Glutamatergic neuron (in vitro differentiated cells): ENCODE data around the gene EIF2B2. TPM values are rescaled to one million over a fixed set of nuclear protein-coding genes. Genes with fewer than 3 reads are reported as not detected.

Experiments
- DNase-seq: peaks from one replicate; pipeline ENCODE4 v3.0.0; 2022
- H3K27ac Mint-ChIP-seq: one replicate; pipeline ENCODE4 v1.8.0; 2020; ENCODE audit warnings: mild to moderate bottlenecking, mixed read lengths, inconsistent platforms; ENCODE audit not compliant: unreplicated experiment
- H3K27me3 Mint-ChIP-seq: one replicate; pipeline ENCODE4 v1.8.0; 2020; ENCODE audit warnings: mild to moderate bottlenecking, moderate library complexity, mixed read lengths, inconsistent platforms; ENCODE audit not compliant: unreplicated experiment
- H3K36me3 Mint-ChIP-seq: one replicate; pipeline ENCODE4 v1.8.0; 2020; ENCODE audit warnings: mild to moderate bottlenecking, mixed read lengths, inconsistent platforms; ENCODE audit not compliant: unreplicated experiment
- H3K4me1 Mint-ChIP-seq: one replicate; pipeline ENCODE4 v1.8.0; 2020; ENCODE audit warnings: mild to moderate bottlenecking, low read depth, mixed read lengths, inconsistent platforms; ENCODE audit not compliant: unreplicated experiment
- H3K4me3 Mint-ChIP-seq: one replicate; pipeline ENCODE4 v1.8.0; 2020; ENCODE audit warnings: mild to moderate bottlenecking, mixed read lengths, inconsistent platforms; ENCODE audit not compliant: unreplicated experiment
- H3K9me3 Mint-ChIP-seq: one replicate; pipeline ENCODE4 v1.8.0; 2020; ENCODE audit warnings: mild to moderate bottlenecking, moderate library complexity, mixed read lengths, inconsistent platforms; ENCODE audit not compliant: unreplicated experiment
- total RNA-seq: library from RNA; stranded (reverse); fragmentation: NEBNext Ultra II Directional; extraction: Animal tissue kit (Norgen Biotek cat#: 25700); gene quantifications from one replicate; pipeline ENCODE4 v1.2.1, GENCODE V29; 2021; ENCODE audit not compliant: unreplicated experiment
- TF ChIP-seq, protein P1 (sequence below): fragments of 200-600 bp; sonication (generic); IDR thresholded peaks from one replicate; pipeline ENCODE4 v1.5.0; 2021; ENCODE audit not compliant: partially characterized antibody, unreplicated experiment

The EIF2B2 gene
- total RNA-seq, 1 donor from 2014 or later = 39.6 TPM

GRCh38 chr14:75001899-75002298, 822 bp upstream of the EIF2B2 start:
- TF ChIP-seq, protein P1, sequence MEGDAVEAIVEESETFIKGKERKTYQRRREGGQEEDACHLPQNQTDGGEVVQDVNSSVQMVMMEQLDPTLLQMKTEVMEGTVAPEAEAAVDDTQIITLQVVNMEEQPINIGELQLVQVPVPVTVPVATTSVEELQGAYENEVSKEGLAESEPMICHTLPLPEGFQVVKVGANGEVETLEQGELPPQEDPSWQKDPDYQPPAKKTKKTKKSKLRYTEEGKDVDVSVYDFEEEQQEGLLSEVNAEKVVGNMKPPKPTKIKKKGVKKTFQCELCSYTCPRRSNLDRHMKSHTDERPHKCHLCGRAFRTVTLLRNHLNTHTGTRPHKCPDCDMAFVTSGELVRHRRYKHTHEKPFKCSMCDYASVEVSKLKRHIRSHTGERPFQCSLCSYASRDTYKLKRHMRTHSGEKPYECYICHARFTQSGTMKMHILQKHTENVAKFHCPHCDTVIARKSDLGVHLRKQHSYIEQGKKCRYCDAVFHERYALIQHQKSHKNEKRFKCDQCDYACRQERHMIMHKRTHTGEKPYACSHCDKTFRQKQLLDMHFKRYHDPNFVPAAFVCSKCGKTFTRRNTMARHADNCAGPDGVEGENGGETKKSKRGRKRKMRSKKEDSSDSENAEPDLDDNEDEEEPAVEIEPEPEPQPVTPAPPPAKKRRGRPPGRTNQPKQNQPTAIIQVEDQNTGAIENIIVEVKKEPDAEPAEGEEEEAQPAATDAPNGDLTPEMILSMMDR = no peak
- Mint-ChIP-seq H3K4me3 (peak overlapping the region; percentile 88), H3K27ac (peak overlapping the region; percentile 88), H3K4me1 (peaks cover 6% of the 10 kb centered on the region), H3K9me3 (peaks cover 2% of the 10 kb centered on the region), H3K36me3 (no peaks in the 10 kb centered on the region), H3K27me3 (no peaks in the 10 kb centered on the region)
- DNase-seq = no peak

DNA sequence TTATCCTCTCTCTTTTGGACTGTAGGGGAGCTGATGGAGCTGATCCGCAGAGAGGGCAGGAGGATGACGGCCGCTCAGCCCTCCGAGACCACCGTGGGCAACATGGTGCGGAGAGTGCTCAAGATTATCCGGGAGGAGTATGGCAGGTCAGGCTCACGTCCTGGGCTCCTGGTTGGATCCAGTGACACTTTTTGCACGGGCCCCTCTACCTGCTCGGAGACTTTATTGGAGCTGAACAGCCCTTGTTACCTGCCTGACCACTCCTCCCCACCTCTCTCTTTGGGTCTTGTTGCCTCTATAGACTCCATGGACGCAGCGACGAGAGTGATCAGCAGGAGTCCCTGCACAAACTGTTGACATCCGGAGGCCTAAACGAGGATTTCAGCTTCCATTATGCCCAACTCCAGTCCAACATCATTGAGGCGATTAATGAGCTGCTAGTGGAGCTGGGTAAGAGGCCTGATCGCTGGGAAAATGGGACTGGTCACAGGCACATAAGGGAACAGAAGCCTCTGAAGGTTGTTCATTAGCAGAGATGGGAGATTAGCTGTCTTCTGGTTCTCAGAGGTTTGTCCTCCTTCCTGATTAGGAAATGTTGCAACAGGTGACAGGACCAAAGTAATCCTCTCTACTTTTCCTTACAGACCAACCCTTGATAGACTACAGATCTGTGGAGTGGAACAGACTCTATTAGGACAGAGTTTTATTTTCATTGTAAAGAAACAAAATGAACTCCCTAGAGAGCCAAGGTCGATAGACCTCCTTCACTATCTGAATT, 718 bp downstream of the EIF2B2 start:
- peak overlapping the region; percentile 88 for H3K4me3 Mint-ChIP-seq
- H3K4me1 Mint-ChIP-seq = peaks cover 6% of the 10 kb centered on the region
- peaks cover 2% of the 10 kb centered on the region for H3K9me3 Mint-ChIP-seq
- TF ChIP-seq, protein P1 = no peak
- no peaks in the 10 kb centered on the region for H3K36me3 Mint-ChIP-seq
- no peak overlapping the region for H3K27ac Mint-ChIP-seq
- H3K27me3 Mint-ChIP-seq = no peaks in the 10 kb centered on the region
- DNase-seq = no peak

DNA sequence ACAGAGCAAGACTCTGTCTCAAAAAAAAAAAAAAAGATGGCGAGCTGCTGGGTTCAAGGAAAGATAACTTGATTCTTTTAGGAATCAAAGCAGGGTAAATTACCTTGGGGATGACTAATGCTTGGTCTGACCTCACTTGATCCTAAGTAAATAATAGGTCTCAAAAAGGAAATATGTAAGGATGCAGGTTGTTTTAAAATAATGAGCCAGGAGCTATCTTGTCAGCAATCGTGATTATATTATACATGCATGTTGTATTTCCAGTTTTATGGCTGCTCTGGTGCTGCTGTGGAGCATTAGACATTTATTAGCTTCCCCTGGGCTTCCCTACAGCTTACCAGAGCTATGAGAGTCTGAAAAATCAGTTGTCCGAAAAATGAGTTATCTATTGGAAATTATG, 2.6 kb downstream of the EIF2B2 start:
- H3K9me3 Mint-ChIP-seq = peaks cover 2% of the 10 kb centered on the region
- no peaks in the 10 kb centered on the region for H3K36me3 Mint-ChIP-seq
- DNase-seq = no peak
- TF ChIP-seq, protein P1 = no peak
- no peak overlapping the region for H3K27ac Mint-ChIP-seq
- no peak overlapping the region for H3K4me3 Mint-ChIP-seq
- H3K4me1 Mint-ChIP-seq = peaks cover 6% of the 10 kb centered on the region
- no peaks in the 10 kb centered on the region for H3K27me3 Mint-ChIP-seq

DNA sequence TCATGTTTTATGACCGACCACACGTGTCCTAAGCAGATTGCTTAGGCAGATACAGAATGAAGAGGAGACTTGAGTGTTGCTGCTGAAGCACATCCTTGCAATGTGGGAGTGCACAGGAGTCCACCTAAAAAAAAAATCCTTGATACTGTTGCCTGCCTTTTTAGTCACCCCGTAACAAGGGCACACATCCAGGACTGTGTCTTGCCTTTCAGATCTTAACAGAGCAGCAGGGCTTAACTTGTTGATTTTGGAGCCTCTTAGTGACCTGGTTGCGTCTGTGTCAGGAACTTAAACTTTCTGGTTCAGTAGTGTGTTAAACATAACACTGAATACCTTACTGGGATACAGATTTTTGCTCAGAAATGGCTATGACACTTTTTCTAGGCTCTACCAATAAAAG, 6.5 kb downstream of the EIF2B2 start:
- Mint-ChIP-seq H3K9me3 (no peaks in the 10 kb centered on the region), H3K4me1 (no peaks in the 10 kb centered on the region), H3K27ac (no peak overlapping the region), H3K4me3 (no peak overlapping the region), H3K36me3 (no peaks in the 10 kb centered on the region), H3K27me3 (no peaks in the 10 kb centered on the region)
- TF ChIP-seq, protein P1 = no peak
- DNase-seq = no peak

DNA sequence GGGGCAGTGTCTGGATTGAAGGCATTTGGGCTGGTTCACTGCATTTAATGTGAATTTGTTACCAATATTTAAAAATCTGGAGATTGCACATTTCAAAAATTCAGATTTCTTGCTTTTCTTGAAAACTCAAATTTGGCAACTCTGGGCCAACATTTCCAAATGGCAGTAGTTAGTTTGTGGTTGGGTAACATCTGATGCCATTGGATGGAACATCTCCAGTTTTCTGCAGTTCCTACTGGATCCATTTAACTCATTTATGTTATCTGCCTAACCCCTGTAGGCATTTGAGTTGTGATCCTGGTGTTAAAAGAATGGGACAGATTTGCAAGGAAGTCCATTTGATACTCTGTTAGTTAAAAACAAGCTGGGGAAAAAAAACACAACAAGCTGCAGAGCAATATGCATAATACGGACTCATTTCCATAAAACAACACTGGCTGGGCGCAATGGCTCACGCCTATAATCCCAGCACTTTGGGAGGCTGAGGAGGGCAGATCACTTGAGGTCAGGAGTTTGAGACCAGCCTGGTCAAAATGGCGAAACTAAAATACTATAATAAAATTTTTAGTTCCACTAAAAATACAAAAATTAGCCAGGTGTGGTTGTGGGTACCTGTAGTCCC, 7.9 kb downstream of the EIF2B2 start:
- Mint-ChIP-seq H3K36me3 (no peaks in the 10 kb centered on the region), H3K4me3 (no peak overlapping the region), H3K27ac (no peak overlapping the region), H3K27me3 (no peaks in the 10 kb centered on the region), H3K9me3 (no peaks in the 10 kb centered on the region), H3K4me1 (no peaks in the 10 kb centered on the region)
- DNase-seq = no peak
- TF ChIP-seq, protein P1 = no peak
